OCI-LY7 (cell line): ENCODE results near the gene TMEM38A.

Source experiments
- EZH2phosphoT487 ChIP-seq: fragments of 200-600 bp; sonication (generic); IDR thresholded peaks from 2 replicates; pipeline ENCODE4 v1.6.1; 2018; ENCODE audit warnings: low read depth, borderline replicate concordance, mild to moderate bottlenecking, mixed run types, antibody characterized with exemption, low read length, moderate library complexity, mixed read lengths
- TF ChIP-seq, protein P1 (sequence below): fragments of 200-600 bp; sonication (generic); conservative IDR thresholded peaks from 2 replicates; pipeline ENCODE4 v1.5.1; 2014; ENCODE audit warnings: mild to moderate bottlenecking, antibody characterized with exemption, low read length, moderate library complexity, mixed read lengths

DNA sequence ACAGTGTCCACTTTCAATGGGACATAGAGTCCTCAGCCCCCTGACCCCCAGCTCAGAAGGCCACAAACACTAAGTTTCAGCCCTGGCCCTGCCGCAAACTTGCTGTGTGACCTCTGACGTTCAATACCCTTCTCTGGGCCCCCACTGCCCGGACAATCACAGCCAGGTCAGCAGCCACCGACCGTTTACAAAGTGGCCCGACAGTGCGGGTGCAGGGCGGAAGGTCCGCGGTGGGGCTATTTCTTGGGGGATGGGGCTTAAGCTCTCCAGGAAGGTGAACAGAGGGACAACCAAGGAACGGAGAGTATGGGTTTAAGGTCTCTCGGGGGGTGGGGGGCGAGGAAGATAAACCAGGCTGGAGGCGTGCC is 1.5 kb upstream of the TMEM38A start:
- TF ChIP-seq, protein P1, sequence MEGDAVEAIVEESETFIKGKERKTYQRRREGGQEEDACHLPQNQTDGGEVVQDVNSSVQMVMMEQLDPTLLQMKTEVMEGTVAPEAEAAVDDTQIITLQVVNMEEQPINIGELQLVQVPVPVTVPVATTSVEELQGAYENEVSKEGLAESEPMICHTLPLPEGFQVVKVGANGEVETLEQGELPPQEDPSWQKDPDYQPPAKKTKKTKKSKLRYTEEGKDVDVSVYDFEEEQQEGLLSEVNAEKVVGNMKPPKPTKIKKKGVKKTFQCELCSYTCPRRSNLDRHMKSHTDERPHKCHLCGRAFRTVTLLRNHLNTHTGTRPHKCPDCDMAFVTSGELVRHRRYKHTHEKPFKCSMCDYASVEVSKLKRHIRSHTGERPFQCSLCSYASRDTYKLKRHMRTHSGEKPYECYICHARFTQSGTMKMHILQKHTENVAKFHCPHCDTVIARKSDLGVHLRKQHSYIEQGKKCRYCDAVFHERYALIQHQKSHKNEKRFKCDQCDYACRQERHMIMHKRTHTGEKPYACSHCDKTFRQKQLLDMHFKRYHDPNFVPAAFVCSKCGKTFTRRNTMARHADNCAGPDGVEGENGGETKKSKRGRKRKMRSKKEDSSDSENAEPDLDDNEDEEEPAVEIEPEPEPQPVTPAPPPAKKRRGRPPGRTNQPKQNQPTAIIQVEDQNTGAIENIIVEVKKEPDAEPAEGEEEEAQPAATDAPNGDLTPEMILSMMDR, result no peak
- no peak for TF ChIP-seq EZH2phosphoT487
